Liver (tissue), 9 donors: ENCODE data around the gene INPP4A. TPM values are rescaled to one million over a fixed set of nuclear protein-coding genes. Genes with fewer than 3 reads are reported as not detected.
A peak's percentile ranks its signal among the peaks of the same experiment; 100 is the strongest.

Experiments used
- DNase-seq: peaks from one replicate; pipeline ENCODE4 v3.0.0-alpha.2; 2017; ENCODE audit warnings: low spot score
- H3K27ac ChIP-seq, 2 donors: one replicate each; pipeline ENCODE4 v1.7.0; 2013; ENCODE audit warnings: inconsistent platforms in 2 of 2, low read length in 2 of 2, control low read depth in 1 of 2, low read depth in 1 of 2, mild to moderate bottlenecking in 1 of 2
- H3K27me3 ChIP-seq, 4 donors: one replicate each; pipeline versions ENCODE4 v1.6.1 to v1.7.0; 2013; ENCODE audit warnings: low read length in 3 of 4, inconsistent platforms in 1 of 4, mild to moderate bottlenecking in 1 of 4, moderate library complexity in 1 of 4; ENCODE audit not compliant: control insufficient read depth in 4 of 4, insufficient read depth in 4 of 4
- H3K36me3 ChIP-seq, 4 donors: one replicate each; pipeline versions ENCODE4 v1.6.1 to v1.7.0; 2013; ENCODE audit warnings: low read length in 3 of 4, mild to moderate bottlenecking in 3 of 4, low read depth in 1 of 4, moderate library complexity in 1 of 4; ENCODE audit not compliant: control insufficient read depth in 4 of 4, insufficient read depth in 3 of 4
- H3K4me1 ChIP-seq, 4 donors: one replicate each; pipeline versions ENCODE4 v1.6.1 to v1.7.0; 2013; ENCODE audit warnings: low read length in 3 of 4, mild to moderate bottlenecking in 3 of 4, moderate library complexity in 1 of 4; ENCODE audit not compliant: control insufficient read depth in 4 of 4, insufficient read depth in 4 of 4
- H3K4me3 ChIP-seq, 3 donors: one replicate each; pipeline versions ENCODE4 v1.6.1 to v1.7.0; 2013; ENCODE audit warnings: low read length in 3 of 3, control low read depth in 1 of 3, low read depth in 1 of 3, mild to moderate bottlenecking in 1 of 3
- H3K9ac ChIP-seq, 2 donors: one replicate each; pipeline ENCODE4 v1.7.0; 2013; ENCODE audit warnings: low read length in 2 of 2, mild to moderate bottlenecking in 2 of 2, moderate library complexity in 2 of 2, control low read depth in 1 of 2, low read depth in 1 of 2
- H3K9me3 ChIP-seq, 4 donors: one replicate each; pipeline versions ENCODE4 v1.6.1 to v1.7.0; 2013; ENCODE audit warnings: low read length in 3 of 4; ENCODE audit not compliant: control insufficient read depth in 4 of 4
- ATF3 ChIP-seq: IDR thresholded peaks from 2 replicates; pipeline ENCODE4 v1.6.1; 2016; ENCODE audit warnings: antibody characterized with exemption
- CTCF ChIP-seq: fragments of 150-350 bp; IDR thresholded peaks from 2 replicates; pipeline ENCODE4 v1.5.1; 2017; ENCODE audit warnings: improper control_type of control experiment, low read depth, low read length; ENCODE audit not compliant: missing input control
- EGR1 ChIP-seq, 2 donors: IDR thresholded peaks; 2 replicates each; pipeline ENCODE4 v1.6.1; 2016 to 2018; ENCODE audit warnings: antibody characterized with exemption in 2 of 2, low read depth in 2 of 2
- FOXA1 ChIP-seq: IDR thresholded peaks from 2 replicates; pipeline ENCODE4 v1.6.1; 2016; ENCODE audit warnings: antibody characterized with exemption
- FOXA2 ChIP-seq: IDR thresholded peaks from 2 replicates; pipeline ENCODE4 v1.6.1; 2016; ENCODE audit warnings: antibody characterized with exemption
- GABPA ChIP-seq, 2 donors: IDR thresholded peaks in 1 of 2; conservative IDR thresholded peaks in 1 of 2; 2 replicates each; pipeline ENCODE4 v1.6.1; 2016; ENCODE audit warnings: antibody characterized with exemption in 2 of 2, mild to moderate bottlenecking in 1 of 2, moderate library complexity in 1 of 2
- HNF4A ChIP-seq, 2 donors: conservative IDR thresholded peaks; 2 replicates each; pipeline ENCODE4 v1.6.1; 2016; ENCODE audit warnings: antibody characterized with exemption in 2 of 2, mild to moderate bottlenecking in 2 of 2
- HNF4G ChIP-seq: IDR thresholded peaks from 2 replicates; pipeline ENCODE4 v1.6.1; 2016; ENCODE audit warnings: antibody characterized with exemption
- JUND ChIP-seq, 2 donors: IDR thresholded peaks; 2 replicates each; pipeline ENCODE4 v1.6.1; 2016; ENCODE audit warnings: antibody characterized with exemption in 2 of 2
- NR2F2 ChIP-seq: IDR thresholded peaks from 2 replicates; pipeline ENCODE4 v1.6.1; 2016; ENCODE audit warnings: antibody characterized with exemption
- RAD21 ChIP-seq, 2 donors: IDR thresholded peaks; 2 replicates each; pipeline ENCODE4 v1.6.1; 2016; ENCODE audit warnings: antibody characterized with exemption in 2 of 2, mild to moderate bottlenecking in 2 of 2
- REST ChIP-seq: IDR thresholded peaks from 2 replicates; pipeline ENCODE4 v1.6.1; 2016; ENCODE audit warnings: antibody characterized with exemption, mild to moderate bottlenecking
- RXRA ChIP-seq, 2 donors: IDR thresholded peaks; 2 replicates each; pipeline ENCODE4 v1.6.1; 2017 to 2018; ENCODE audit warnings: antibody characterized with exemption in 2 of 2, mild to moderate bottlenecking in 1 of 2
- SP1 ChIP-seq: IDR thresholded peaks from 2 replicates; pipeline ENCODE4 v1.6.1; 2018; ENCODE audit warnings: antibody characterized with exemption, mild to moderate bottlenecking
- TAF1 ChIP-seq: conservative IDR thresholded peaks from 2 replicates; pipeline ENCODE4 v1.6.1; 2016; ENCODE audit warnings: antibody characterized with exemption, mild to moderate bottlenecking
- YY1 ChIP-seq: IDR thresholded peaks from 2 replicates; pipeline ENCODE4 v1.6.1; 2016; ENCODE audit warnings: antibody characterized with exemption, mild to moderate bottlenecking
- ZBTB33 ChIP-seq: IDR thresholded peaks from 2 replicates; pipeline ENCODE4 v1.6.1; 2016; ENCODE audit warnings: antibody characterized with exemption
- WGBS: extraction: QIAGEN DNeasy Blood & Tissue Kit; methylation state at CpG from one replicate; pipeline ENCODE4 v1.1.7; 2013; 5-methylcytosine and 5-hydroxymethylcytosine counted together
- polyA plus RNA-seq, 2 donors: library from polyadenylated mRNA; stranded (reverse) in 1 of 2; unstranded in 1 of 2; fragments of 200-250 nt in 1 of 2; fragments of >200 nt in 1 of 2; fragmentation: Nextera tagmentation in 1 of 2; extraction: Ambion mirVana in 1 of 2; gene quantifications; one replicate each; pipeline versions ENCODE4 v1.2.1 to v1.2.3, GENCODE V29; 2013 to 2015
- total RNA-seq, 2 donors: library from RNA; depleted of rRNA; stranded (reverse); fragments of >200 nt; gene quantifications; one replicate each; pipeline ENCODE4 v1.2.3, GENCODE V29; 2014
- TF ChIP-seq, protein P1 (sequence below): IDR thresholded peaks from 2 replicates; pipeline ENCODE4 v1.6.1; 2016; ENCODE audit warnings: antibody characterized with exemption
- donor health status: healthy.
- donor health status: healthy.
- donor health status: healthy.
- donor health status: healthy.
- donor health status: healthy.

The INPP4A gene
- total and polyA plus RNA-seq, 4 donors: 2.9 to 14.9 (median 7.2) TPM

DNA sequence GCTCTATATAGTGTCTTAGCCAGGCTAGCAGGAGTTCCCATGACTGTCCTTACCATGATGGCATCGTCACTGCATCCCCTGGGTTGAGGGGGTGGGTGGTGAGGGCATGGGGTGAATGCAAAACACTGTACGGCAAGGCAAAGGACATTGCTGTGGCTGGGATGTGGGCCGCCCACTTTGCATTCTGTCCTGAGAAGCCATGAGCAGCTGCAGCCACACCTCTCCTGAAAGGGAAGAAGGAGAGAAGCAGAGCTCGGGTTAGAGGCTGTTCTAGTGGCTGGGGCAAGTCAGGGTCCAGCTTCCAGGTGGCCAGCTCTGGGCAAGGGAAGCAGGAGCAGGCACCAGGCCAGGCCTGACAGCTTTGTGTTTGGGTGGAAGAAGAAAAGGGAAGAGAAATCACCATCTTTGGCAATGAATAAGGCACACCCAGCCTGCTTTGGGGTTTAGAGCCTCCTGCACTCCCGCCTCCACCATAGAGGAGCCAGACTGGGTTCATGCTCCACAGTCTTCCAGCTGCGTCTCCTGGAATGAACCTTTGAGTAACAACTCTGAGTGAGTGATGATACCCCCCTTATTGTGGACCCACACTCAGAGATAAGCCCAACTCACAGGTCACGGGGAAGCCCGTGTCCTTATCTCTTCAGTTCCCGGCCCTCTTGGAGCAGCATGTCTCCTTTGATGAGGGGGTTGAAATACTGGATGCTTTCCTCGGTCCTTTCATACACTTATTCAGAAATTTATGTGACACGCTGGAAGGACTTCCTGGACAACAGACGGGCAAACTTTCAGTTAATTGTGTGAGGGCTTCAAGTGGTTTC, 63.4 kb downstream of the INPP4A start:
- peaks cover 0 to 8% (median 3%) of the 10 kb centered on the region in 4 donors for H3K4me1 ChIP-seq
- H3K27ac ChIP-seq: peak overlapping the region in 1 of 2 donors; percentile 11
- H3K9ac ChIP-seq: no peak overlapping the region
- H3K4me3 ChIP-seq: no peak overlapping the region
- H3K27me3 ChIP-seq: no peaks in the 10 kb centered on the region
- no peaks in the 10 kb centered on the region for H3K9me3 ChIP-seq
- WGBS: 83% methylated on average over 12 of the region's 12 CpGs
- no peak for DNase-seq
- TF ChIP-seq EGR1 (IDR thresholded peaks at IDR 0.05; ENCODE audit: low read depth in 2 of 2) (no peak), CTCF (no peak), HNF4G (no peak), ATF3 (no peak), FOXA1 (no peak), TAF1 (no peak), JUND (IDR thresholded peaks at IDR 0.05) (no peak), GABPA (IDR thresholded peaks at IDR 0.05 in 1 of 2, conservative IDR thresholded peaks at IDR 0.05 in 1 of 2) (no peak), FOXA2 (no peak), NR2F2 (no peak), HNF4A (conservative IDR thresholded peaks at IDR 0.05) (no peak), REST (no peak), SP1 (no peak), ZBTB33 (no peak), RAD21 (IDR thresholded peaks at IDR 0.05) (no peak), YY1 (no peak), RXRA (IDR thresholded peaks at IDR 0.05) (no peak)
- TF ChIP-seq, protein P1, sequence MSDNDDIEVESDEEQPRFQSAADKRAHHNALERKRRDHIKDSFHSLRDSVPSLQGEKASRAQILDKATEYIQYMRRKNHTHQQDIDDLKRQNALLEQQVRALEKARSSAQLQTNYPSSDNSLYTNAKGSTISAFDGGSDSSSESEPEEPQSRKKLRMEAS: no peak
- no peaks in the 10 kb centered on the region for H3K36me3 ChIP-seq
